Astrocyte (in vitro differentiated cells and primary cell): Measurements from ENCODE around the gene EPHB1.

Experiments used
- EZH2 ChIP-seq: IDR thresholded peaks from 2 replicates; pipeline ENCODE4 v1.6.1; 2012; ENCODE audit warnings: mild to moderate bottlenecking, low read length, inconsistent platforms; ENCODE audit not compliant: insufficient read depth
- TF ChIP-seq, protein P1 (sequence below): IDR thresholded peaks from 2 replicates; pipeline ENCODE4 v1.5.1; 2011; ENCODE audit warnings: low read depth, mild to moderate bottlenecking, inconsistent platforms, low read length, moderate library complexity; ENCODE audit not compliant: insufficient read depth

DNA sequence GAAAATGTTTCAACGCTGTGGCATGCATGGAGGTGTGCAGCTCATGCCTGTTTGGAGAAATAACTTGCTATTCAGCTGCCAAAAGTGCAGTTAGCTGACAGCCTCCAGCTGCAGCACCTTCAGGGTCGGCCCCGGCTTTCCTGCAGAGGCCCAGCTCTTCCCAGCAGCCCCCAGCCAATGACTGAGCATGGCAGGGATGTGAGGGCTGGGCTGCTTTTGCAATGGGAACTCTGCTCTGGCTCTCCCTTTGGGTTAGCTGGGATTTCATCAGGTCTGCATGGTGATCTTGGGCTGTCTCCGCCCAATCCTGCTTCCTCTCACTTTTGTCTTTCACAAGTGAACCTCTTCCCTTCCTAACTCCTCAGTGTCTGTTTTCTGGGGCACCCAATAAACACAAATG, 396.6 kb downstream of the EPHB1 start:
- TF ChIP-seq, protein P1, sequence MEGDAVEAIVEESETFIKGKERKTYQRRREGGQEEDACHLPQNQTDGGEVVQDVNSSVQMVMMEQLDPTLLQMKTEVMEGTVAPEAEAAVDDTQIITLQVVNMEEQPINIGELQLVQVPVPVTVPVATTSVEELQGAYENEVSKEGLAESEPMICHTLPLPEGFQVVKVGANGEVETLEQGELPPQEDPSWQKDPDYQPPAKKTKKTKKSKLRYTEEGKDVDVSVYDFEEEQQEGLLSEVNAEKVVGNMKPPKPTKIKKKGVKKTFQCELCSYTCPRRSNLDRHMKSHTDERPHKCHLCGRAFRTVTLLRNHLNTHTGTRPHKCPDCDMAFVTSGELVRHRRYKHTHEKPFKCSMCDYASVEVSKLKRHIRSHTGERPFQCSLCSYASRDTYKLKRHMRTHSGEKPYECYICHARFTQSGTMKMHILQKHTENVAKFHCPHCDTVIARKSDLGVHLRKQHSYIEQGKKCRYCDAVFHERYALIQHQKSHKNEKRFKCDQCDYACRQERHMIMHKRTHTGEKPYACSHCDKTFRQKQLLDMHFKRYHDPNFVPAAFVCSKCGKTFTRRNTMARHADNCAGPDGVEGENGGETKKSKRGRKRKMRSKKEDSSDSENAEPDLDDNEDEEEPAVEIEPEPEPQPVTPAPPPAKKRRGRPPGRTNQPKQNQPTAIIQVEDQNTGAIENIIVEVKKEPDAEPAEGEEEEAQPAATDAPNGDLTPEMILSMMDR: no peak
- no peak for TF ChIP-seq EZH2
